ENCODE data around the gene UBE2C.

GRCh38 chr20:45840700-45841198, 28.3 kb downstream of the UBE2C start:
- TF ChIP-seq POLR2A (IDR thresholded peaks at IDR 0.05; ENCODE audit: low read length): no peak
- no peak for TF ChIP-seq GATA1 (IDR thresholded peaks at IDR 0.05; ENCODE audit: low read depth, low read length)
